ENCODE measurements around the gene PSME2.

PSME2 gene, protein sequence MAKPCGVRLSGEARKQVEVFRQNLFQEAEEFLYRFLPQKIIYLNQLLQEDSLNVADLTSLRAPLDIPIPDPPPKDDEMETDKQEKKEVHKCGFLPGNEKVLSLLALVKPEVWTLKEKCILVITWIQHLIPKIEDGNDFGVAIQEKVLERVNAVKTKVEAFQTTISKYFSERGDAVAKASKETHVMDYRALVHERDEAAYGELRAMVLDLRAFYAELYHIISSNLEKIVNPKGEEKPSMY

DNA sequence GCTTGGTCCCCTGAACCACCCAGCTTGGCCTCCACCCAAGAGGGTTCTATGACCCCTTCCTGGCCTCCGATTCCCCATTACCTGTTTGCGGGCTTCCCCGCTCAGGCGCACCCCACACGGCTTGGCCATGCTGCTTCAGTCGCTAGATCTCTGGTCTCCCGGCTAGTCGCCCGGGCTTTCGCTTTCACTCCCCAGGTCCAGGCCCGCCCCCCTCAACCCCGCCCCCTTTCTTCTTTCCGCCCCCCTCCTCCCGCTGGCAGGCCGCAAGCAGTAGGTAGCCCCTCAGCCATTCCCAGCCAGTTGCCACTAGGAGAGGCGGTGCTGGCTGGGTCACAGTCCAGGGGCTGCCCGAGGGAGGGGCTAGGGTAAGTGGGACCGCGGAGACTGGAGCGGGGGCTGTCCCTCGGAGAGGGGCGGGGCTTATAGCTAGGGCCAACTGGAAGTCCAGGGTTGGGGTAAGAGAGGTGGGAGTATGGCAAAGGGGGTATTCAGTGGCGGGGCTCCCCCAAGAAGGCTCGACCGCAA is at the start of gene PSME2:
Gene PSME2 (minus strand): TSS at position 158 of the 525 bp plus-strand sequence. CDS start 29 bp downstream, at position 129.
- Histone ChIP-seq H3K36me3 (replicated peaks) (peaks cover 48% of the 10 kb centered on the region), H3K4me1 (peaks cover 11% of the 10 kb centered on the region), H3K27me3 (ENCODE audit: low read depth) (no peaks in the 10 kb centered on the region), H3K9me3 (no peaks in the 10 kb centered on the region), H3K4me3 (peak within 1 kb of the TSS; percentile 94)
- DNase-seq (ENCODE audit: low spot score in 2 of 2): peak; percentile 97 to 99
- in situ Hi-C loops (cut with MboI; ENCODE audit: low sequenced_read_pairs): no loop called here

DNA sequence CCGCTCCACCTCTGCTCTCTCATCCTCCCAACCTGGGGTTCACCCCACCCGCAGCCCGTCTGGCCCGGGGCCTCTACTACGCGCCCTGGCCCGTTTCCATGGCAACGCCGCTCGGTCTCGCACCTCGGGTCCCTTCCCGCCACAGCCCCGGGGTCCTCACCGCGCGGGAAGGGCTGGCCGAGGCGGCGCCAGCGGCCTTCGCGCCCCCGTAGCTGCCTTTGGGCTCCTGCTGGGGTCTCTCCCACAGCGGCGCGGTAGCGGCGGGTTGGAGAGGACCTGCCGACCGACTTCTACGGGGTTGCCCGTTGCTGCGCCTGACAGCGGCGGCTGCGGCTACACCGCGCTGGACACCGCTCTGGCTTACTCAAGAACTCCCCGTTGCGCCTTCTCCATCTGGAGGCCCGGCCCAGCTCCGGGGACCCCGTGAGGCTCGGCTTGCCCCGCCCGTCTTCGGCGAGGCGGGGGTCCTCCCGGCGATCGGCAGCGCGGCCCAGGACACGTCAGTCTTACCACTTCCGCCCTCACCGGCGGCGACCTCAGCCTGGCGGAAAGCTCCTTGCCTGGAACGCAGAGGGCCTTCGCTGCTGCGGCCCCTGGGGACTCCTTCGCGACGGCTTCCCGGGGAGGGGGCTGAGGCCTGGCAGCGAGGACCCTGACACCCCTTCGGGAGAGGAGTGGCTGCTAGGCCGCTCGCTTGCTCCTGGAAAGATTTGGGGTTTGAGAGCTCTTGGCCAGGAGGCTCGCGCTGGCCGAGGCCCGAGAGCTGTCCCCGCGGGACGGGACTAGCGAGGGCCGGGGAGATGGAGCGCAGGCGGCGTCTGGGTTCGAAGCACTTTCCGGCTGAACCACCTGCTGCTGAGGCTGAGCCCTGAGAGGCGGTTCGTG is 49.0 kb upstream of the PSME2 start, which contains the start of gene TM9SF1:
Gene TM9SF1 (minus strand): TSS at position 256 of the 885 bp plus-strand sequence. CDS start 422 bp downstream, outside the sequence.
- peaks cover 6% of the 10 kb centered on the region for H3K4me1 ChIP-seq
- no peaks in the 10 kb centered on the region for H3K9me3 ChIP-seq
- H3K27me3 ChIP-seq (ENCODE audit: low read depth): no peaks in the 10 kb centered on the region
- peaks cover 15% of the 10 kb centered on the region for H3K36me3 ChIP-seq (replicated peaks)
- H3K4me3 ChIP-seq: peak within 1 kb of the TSS; percentile 60
- DNase-seq (ENCODE audit: low spot score in 2 of 2): peak; percentile 73 to 91
- in situ Hi-C loops (cut with MboI; ENCODE audit: low sequenced_read_pairs): no loop called here

DNA sequence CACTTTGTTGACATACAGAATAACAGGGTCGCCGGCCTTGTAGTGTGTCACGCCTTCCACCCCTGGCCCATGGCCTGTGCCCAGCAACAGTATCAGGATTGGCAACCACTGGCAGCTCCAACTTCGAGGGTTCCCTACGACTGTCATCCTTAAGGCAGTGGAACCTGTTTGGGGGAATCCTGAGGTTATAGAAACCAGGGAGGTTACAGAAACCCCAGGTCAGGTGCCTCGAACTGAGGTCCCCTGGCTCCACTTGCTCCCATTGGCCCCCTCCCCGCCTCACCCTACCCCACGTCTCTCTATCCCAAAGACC is 48.4 kb upstream of the PSME2 start:
- no peaks in the 10 kb centered on the region for H3K9me3 ChIP-seq
- no peaks in the 10 kb centered on the region for H3K27me3 ChIP-seq (ENCODE audit: low read depth)
- DNase-seq (ENCODE audit: low spot score in 2 of 2): no peak
- H3K4me3 ChIP-seq: peak overlapping the region; percentile 60
- H3K4me1 ChIP-seq: peaks cover 6% of the 10 kb centered on the region
- H3K36me3 ChIP-seq (replicated peaks): peaks cover 15% of the 10 kb centered on the region
- in situ Hi-C loops (cut with MboI; ENCODE audit: low sequenced_read_pairs): no loop called here

DNA sequence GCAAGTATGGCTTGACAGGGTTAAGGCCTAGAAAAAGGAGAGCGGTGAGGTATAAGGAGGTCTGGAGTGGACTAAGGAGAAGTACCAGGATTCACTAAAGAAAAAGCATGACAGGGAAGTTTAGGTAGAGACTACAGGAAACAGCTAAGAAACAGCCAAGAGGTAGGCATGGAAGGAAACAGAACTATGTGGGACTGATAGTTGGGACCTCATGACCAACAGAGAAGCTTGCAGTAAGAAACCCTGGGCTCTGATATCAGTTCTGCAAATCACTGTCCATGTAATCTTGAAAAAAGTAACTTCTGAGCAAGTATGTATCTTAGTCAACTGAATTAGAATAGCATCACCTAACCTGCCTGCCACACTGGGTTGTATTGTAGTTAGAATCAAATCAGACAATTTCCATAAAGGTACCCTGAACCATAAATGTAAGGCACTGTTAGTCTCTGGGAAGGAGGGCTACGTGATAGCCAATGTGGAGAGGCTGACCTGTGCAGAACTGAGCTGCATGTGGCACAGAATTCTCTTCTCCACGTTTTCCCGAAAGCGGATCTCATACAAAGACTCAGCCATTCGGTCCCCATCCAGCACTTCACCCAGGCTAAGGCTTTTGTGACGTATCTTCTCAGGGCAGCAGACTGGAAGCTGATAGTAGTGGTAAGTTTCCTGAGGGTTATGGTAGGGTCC is 47.9 kb upstream of the PSME2 start:
- Histone ChIP-seq H3K4me1 (peaks cover 6% of the 10 kb centered on the region), H3K4me3 (peak overlapping the region; percentile 60), H3K36me3 (replicated peaks) (peaks cover 15% of the 10 kb centered on the region), H3K9me3 (no peaks in the 10 kb centered on the region), H3K27me3 (ENCODE audit: low read depth) (no peaks in the 10 kb centered on the region)
- DNase-seq (ENCODE audit: low spot score in 2 of 2): no peak
- in situ Hi-C loops (cut with MboI; ENCODE audit: low sequenced_read_pairs): no loop called here

DNA sequence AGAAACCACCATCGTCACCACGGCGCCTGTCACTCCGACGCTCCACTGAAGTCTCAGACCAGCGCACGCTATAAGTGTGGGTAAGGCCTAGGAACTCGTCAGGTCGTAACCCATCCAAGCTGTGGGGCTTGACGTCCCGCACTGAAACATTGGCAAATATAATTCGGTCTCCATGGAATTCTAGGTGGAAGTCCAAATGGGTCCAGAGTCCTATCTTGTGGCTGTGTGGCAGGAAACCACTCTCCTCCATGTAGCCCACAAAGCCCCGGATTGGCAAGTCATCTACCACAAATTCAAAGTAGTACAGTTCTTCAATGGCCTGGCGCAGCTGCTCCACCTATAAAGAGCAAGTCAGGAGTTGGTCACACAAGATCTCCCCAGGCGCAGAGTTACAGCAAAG is 46.5 kb upstream of the PSME2 start:
- Histone ChIP-seq H3K4me3 (no peak overlapping the region), H3K9me3 (no peaks in the 10 kb centered on the region), H3K4me1 (peaks cover 11% of the 10 kb centered on the region), H3K36me3 (replicated peaks) (peaks cover 15% of the 10 kb centered on the region), H3K27me3 (ENCODE audit: low read depth) (no peaks in the 10 kb centered on the region)
- DNase-seq (ENCODE audit: low spot score in 2 of 2): no peak
- in situ Hi-C loops (cut with MboI; ENCODE audit: low sequenced_read_pairs): no loop called here

DNA sequence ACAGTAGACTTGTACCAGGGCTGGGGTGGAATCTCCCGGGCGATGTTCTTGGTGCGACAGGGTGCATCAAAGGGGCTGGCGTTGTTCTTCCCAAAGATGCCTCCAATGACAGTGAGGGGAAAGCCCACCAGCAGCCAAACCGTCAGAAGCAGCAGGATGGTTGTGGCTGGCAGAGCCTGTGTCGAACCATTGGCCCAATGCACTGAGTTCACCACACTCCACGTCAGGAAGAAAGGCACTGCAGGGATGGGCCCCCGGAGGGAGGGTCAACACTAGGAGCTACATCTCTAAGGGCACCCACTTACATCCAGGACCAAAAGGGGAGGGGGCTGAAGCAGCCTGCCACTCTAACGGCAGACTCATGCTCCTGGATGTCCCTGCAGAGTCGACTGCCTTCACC is 44.0 kb upstream of the PSME2 start:
- in situ Hi-C loops (cut with MboI; ENCODE audit: low sequenced_read_pairs): no loop called here
- peaks cover 35% of the 10 kb centered on the region for H3K36me3 ChIP-seq (replicated peaks)
- peaks cover 14% of the 10 kb centered on the region for H3K4me1 ChIP-seq
- H3K4me3 ChIP-seq: no peak overlapping the region
- H3K27me3 ChIP-seq (ENCODE audit: low read depth): no peaks in the 10 kb centered on the region
- no peaks in the 10 kb centered on the region for H3K9me3 ChIP-seq
- no peak for DNase-seq (ENCODE audit: low spot score in 2 of 2)

DNA sequence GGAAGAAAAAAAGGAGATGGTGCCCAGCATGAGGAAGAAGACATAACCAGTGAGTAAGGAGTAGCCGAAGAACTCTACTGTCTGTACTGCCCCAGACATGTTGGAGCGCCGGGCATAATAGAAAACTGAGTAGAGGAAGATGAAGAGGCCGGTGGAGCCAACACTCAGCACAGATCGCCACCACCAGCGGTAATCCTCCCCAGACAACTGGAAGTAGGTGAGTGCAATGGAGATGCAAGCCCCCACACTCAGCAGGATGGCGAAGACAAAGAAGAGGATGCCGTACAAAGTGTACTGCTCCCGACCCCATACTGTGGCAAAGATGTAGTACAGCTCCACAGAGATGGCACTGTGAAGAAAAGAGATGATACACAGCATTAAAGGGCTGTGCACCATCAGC is 43.0 kb upstream of the PSME2 start:
- no peaks in the 10 kb centered on the region for H3K9me3 ChIP-seq
- peaks cover 8% of the 10 kb centered on the region for H3K4me1 ChIP-seq
- H3K27me3 ChIP-seq (ENCODE audit: low read depth): no peaks in the 10 kb centered on the region
- DNase-seq (ENCODE audit: low spot score in 2 of 2): no peak
- in situ Hi-C loops (cut with MboI; ENCODE audit: low sequenced_read_pairs): no loop called here
- peaks cover 45% of the 10 kb centered on the region for H3K36me3 ChIP-seq (replicated peaks)
- no peak overlapping the region for H3K4me3 ChIP-seq

DNA sequence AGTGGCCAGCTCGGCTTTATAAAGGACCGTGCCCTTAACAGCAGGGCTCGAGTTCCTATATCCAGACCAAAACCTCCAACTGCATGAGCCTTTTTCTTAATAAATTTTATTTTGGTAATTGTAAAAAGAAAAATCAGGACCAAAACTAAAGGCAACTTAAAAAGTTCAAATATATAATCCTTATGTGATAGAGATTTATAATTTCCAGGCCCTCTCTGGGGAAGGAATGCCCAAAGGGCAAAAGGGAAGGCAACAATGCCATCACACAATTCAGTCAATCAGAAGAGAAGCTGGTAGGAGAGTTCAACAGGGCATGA is 42.6 kb upstream of the PSME2 start:
- in situ Hi-C loops (cut with MboI; ENCODE audit: low sequenced_read_pairs): no loop called here
- H3K4me3 ChIP-seq: peak overlapping the region; percentile 88
- DNase-seq (ENCODE audit: low spot score in 2 of 2): no peak
- peaks cover 45% of the 10 kb centered on the region for H3K36me3 ChIP-seq (replicated peaks)
- H3K4me1 ChIP-seq: peaks cover 8% of the 10 kb centered on the region; the same call in 1 of the 2 replicates
- no peaks in the 10 kb centered on the region for H3K27me3 ChIP-seq (ENCODE audit: low read depth)
- no peaks in the 10 kb centered on the region for H3K9me3 ChIP-seq

DNA sequence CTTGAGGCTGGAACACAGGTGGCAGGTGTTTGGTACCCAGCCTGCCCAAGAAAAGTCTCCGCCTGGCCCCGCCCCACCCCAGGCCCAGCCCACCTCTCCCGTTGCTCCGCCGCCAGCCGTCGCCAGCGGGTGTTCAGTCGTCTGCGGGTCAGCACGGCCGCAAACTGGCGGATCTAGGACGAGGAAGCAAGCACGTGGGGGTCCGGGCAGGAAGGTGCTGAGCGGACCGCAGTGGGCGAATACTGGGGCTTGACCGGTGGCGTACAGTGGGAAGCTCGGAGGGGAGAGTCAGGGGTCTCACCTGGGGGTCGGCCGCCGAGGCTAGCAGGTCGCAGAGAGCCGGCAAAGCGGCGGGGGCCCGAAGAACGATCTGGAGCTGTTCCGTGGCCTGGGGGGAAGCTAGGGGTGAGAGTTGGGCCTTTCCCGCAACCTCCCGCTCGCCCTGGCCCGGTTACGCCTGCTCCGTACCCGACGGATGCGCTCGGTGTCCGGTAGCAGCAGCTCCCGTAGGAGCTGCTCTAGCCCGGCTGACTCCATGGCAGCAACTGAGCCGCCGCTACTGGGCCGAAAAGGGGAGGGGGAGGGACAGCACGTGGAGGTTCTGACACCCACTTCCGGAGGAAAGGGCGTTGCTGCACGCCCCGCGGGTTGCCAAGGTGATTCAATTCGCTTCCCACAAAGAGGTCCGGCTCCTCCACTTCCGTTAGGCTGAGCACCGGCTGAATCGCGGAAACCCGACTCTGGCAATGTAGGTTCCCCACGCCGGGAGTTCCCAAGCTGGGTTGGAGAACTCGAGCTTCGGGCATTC is 42.0 kb upstream of the PSME2 start, which contains the start of gene IPO4:
Gene IPO4 (minus strand): TSS at position 566 of the 808 bp plus-strand sequence. CDS start 29 bp downstream, at position 537.
- Histone ChIP-seq H3K4me3 (peak within 1 kb of the TSS; percentile 88), H3K36me3 (replicated peaks) (peaks cover 44% of the 10 kb centered on the region), H3K9me3 (no peaks in the 10 kb centered on the region), H3K4me1 (peaks cover 8% of the 10 kb centered on the region; the same call in 1 of the 2 replicates), H3K27me3 (ENCODE audit: low read depth) (no peaks in the 10 kb centered on the region)
- in situ Hi-C loops (cut with MboI; ENCODE audit: low sequenced_read_pairs): no loop called here
- peak; percentile 95 to 98 for DNase-seq (ENCODE audit: low spot score in 2 of 2)

DNA sequence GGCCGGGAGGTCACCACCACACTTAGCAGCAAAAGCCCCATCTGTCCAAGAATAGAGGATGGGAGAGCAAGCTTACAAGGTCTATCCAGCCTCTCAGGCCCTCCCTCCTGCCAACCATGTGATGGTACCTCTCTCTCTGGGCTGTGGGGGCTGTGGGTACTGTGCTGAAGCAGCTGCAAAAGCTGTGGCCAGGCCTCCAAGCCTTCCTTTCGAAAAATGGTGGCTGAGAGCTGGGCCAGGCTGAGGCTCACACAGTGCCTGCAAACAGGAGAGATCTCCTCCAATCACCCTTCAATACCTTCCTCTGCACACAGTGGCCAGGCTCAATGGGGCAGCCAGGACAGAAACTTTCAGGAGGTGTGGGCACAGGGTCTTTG is 41.1 kb upstream of the PSME2 start:
- peaks cover 47% of the 10 kb centered on the region for H3K36me3 ChIP-seq (replicated peaks)
- H3K27me3 ChIP-seq (ENCODE audit: low read depth): no peaks in the 10 kb centered on the region
- DNase-seq (ENCODE audit: low spot score in 2 of 2): no peak
- peaks cover 8% of the 10 kb centered on the region; the same call in 1 of the 2 replicates for H3K4me1 ChIP-seq
- peak overlapping the region; percentile 88 for H3K4me3 ChIP-seq
- no peaks in the 10 kb centered on the region for H3K9me3 ChIP-seq
- in situ Hi-C loops (cut with MboI; ENCODE audit: low sequenced_read_pairs): no loop called here

DNA sequence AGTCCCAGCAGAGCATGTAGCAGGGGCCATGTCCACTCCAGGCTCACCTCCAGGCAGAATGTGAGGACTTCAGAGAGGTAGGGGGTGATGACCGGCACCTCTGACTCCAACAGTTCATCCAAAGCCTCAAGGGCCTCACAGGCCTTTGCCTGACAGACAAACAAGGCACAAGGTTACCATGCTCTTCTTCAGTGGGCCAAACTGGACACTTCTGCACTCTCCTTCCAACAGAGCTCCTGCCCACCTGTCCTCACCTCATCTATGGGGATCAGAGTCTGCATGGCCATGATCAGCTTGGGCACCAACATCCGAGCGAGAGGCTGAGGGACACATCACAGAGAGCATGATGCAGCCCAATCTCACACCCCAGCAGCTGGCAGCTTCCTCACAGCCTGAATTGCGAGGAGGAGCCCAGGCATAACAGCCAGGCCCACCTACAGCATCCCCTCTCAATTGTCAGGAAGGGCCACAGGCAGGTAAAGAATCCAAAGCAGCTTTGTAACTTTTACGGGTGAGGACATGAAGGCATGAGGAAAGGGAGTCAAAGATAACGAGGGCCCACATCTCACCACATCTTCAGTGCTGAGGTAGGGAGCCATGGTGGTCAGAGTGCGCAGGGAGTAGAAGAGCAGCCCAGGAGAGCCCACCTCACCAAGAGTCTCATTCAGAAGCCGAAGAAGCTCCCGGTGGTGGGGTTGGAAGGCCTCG is 40.6 kb upstream of the PSME2 start:
- Histone ChIP-seq H3K4me1 (peaks cover 8% of the 10 kb centered on the region; the same call in 1 of the 2 replicates), H3K9me3 (no peaks in the 10 kb centered on the region), H3K36me3 (replicated peaks) (peaks cover 51% of the 10 kb centered on the region), H3K27me3 (ENCODE audit: low read depth) (no peaks in the 10 kb centered on the region), H3K4me3 (no peak overlapping the region)
- no peak for DNase-seq (ENCODE audit: low spot score in 2 of 2)
- in situ Hi-C loops (cut with MboI; ENCODE audit: low sequenced_read_pairs): no loop called here

DNA sequence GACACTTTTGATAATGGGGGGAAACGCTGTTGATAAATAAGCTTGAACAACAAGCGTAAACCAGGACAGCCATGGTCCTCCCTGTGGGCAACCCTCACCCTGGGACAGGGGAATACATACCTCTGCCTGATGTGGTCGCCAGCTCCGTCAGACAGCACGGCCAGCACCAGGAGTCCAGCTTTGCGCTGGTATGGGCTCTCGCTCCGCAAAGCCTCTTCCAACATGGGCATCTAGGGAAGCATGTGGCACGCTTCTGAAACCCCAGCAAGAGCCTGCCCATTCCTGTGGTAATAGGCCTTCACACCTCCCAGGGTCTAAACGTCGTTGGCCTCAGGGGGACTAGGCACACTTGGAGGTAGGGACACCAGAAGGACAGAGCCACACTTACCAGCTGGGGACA is 39.3 kb upstream of the PSME2 start:
- no peak for DNase-seq (ENCODE audit: low spot score in 2 of 2)
- peaks cover 8% of the 10 kb centered on the region; the same call in 1 of the 2 replicates for H3K4me1 ChIP-seq
- H3K4me3 ChIP-seq: no peak overlapping the region
- in situ Hi-C loops (cut with MboI; ENCODE audit: low sequenced_read_pairs): no loop called here
- no peaks in the 10 kb centered on the region for H3K9me3 ChIP-seq
- H3K36me3 ChIP-seq (replicated peaks): peaks cover 63% of the 10 kb centered on the region
- H3K27me3 ChIP-seq (ENCODE audit: low read depth): no peaks in the 10 kb centered on the region

Data from HAP-1 (cell line).